Gastroesophageal sphincter (tissue), 4 donors: ENCODE measurements around the gene CLPTM1L. TPM values are rescaled to one million over a fixed set of nuclear protein-coding genes. Genes with fewer than 3 reads are reported as not detected.

ENCODE experiments used
- ATAC-seq: fragments of 150-250 bp; one replicate; pipeline ENCODE4 v1.9.1; 2016; ENCODE audit warnings: mild to moderate bottlenecking, moderate library complexity
- H3K27ac ChIP-seq, 4 donors: fragments of 200-600 bp; sonication (generic) in 3 of 4; 1 replicate in 3 of 4; 2 replicates in 1 of 4; pipeline ENCODE4 v1.5.1; 2016 to 2019
- H3K27me3 ChIP-seq: fragments of 200-600 bp; sonication (generic); one replicate; pipeline ENCODE4 v1.5.1; 2019
- H3K36me3 ChIP-seq, 2 donors: fragments of 200-600 bp; sonication (generic); one replicate each; pipeline ENCODE4 v1.5.1; 2019; ENCODE audit warnings: control low read depth in 1 of 2
- H3K4me1 ChIP-seq, 3 donors: fragments of 200-600 bp; sonication (generic); 1 replicate in 2 of 3; 2 replicates in 1 of 3; pipeline ENCODE4 v1.5.1; 2016 to 2019; ENCODE audit warnings: control low read depth in 2 of 3
- H3K4me3 ChIP-seq, 2 donors: fragments of 200-600 bp; sonication (generic); one replicate each; pipeline ENCODE4 v1.5.1; 2019; ENCODE audit warnings: mild to moderate bottlenecking in 1 of 2, moderate library complexity in 1 of 2
- H3K9me3 ChIP-seq, 3 donors: fragments of 200-600 bp; sonication (generic); one replicate each; pipeline ENCODE4 v1.5.1; 2017 to 2019; ENCODE audit warnings: control low read depth in 2 of 3
- CTCF ChIP-seq, 4 experiments: fragments of 200-600 bp in 2 of 4; fragments of 450-650 bp in 2 of 4; sonication (generic) in 1 of 4; IDR thresholded peaks; one replicate each; pipeline ENCODE4 v1.5.1; 2017 to 2019; ENCODE audit warnings: antibody characterized with exemption in 4 of 4, mild to moderate bottlenecking in 2 of 4, moderate library complexity in 2 of 4
- EP300 ChIP-seq: sonication (generic); formaldehyde crosslinking; IDR thresholded peaks from one replicate; pipeline ENCODE4 v1.6.1; 2017; ENCODE audit warnings: antibody characterized with exemption, mild to moderate bottlenecking
- POLR2A ChIP-seq, 2 donors: fragments of 450-650 bp; IDR thresholded peaks; one replicate each; pipeline ENCODE4 v1.6.1; 2017; ENCODE audit warnings: antibody characterized with exemption in 2 of 2, mild to moderate bottlenecking in 2 of 2, moderate library complexity in 1 of 2
- POLR2AphosphoS5 ChIP-seq: sonication (generic); formaldehyde crosslinking; IDR thresholded peaks from one replicate; pipeline ENCODE4 v1.6.1; 2017; ENCODE audit warnings: antibody characterized with exemption
- whole genome bisulfite sequencing, 2 donors: methylation state at CpG; one replicate each; pipeline ENCODE4 v1.1.5; 2018; ENCODE audit warnings: low coverage in 1 of 2; 5-methylcytosine and 5-hydroxymethylcytosine counted together
- total RNA-seq, 4 donors: library from RNA; depleted of rRNA; stranded (reverse); fragments of >200 nt; gene quantifications; one replicate each; pipeline ENCODE4 v1.1.0, GENCODE V29; 2016

The CLPTM1L gene
- total RNA-seq, 4 donors from 2014 or later: 83.9 to 131 (median 92.2) TPM

DNA sequence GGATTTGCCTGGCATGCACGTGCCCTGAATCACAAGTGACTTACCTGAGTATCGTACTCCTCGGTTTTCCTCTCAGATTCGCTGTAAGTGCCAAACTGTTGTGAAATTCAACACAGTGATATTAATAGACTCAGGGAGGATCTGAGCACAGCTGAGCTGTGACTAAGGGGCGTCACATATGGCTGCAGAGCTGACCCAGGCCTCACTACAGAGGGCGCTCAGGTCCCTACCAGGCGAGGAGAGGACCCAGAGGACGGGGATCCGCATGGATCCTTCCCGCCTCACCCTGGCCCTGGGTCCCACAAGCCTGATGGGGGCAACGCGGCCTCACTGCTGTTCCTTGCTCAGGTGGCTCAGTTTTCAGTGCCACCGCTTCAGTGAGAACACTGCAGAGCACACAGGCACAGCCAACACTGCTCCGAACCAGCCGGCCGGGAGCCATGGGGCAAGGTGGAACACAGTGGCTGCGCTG, 20.1 kb downstream of the CLPTM1L start:
- Histone ChIP-seq H3K27ac (no peak overlapping the region), H3K27me3 (no peaks in the 10 kb centered on the region), H3K4me3 (no peak overlapping the region), H3K4me1 (no peaks in the 10 kb centered on the region), H3K9me3 (no peaks in the 10 kb centered on the region), H3K36me3 (peaks cover 0 to 86% of the 10 kb centered on the region in 2 donors)
- WGBS, 2 donors: 60 to 100% methylated on average over 1 of the region's 17 CpGs
- ATAC-seq: no peak
- TF ChIP-seq POLR2AphosphoS5 (no peak), POLR2A (IDR thresholded peaks at IDR 0.05) (no peak), EP300 (no peak), CTCF (IDR thresholded peaks at IDR 0.05) (no peak)

DNA sequence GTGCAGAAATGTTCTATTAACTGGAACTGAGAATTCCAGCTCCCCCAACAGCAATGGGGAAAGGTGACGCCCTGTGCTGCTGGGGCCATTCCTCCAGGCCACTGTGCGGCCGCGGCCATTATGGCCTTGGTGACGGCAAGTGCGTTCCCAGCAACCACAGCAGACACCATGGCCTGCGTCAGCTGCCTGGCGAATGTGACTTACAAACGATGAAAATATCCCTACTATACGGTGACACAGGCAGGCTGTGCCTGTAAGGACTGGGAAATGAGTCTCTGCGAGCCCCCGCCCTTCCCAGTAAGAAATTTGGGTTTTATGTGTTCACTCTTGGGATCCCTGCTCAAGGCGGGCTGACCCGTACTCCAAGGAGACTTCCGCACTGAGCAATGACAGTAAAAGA, 20.6 kb downstream of the CLPTM1L start:
- H3K27me3 ChIP-seq: no peaks in the 10 kb centered on the region
- H3K36me3 ChIP-seq: peaks cover 0 to 86% of the 10 kb centered on the region in 2 donors
- no peak overlapping the region for H3K4me3 ChIP-seq
- no peaks in the 10 kb centered on the region for H3K9me3 ChIP-seq
- no peak for TF ChIP-seq POLR2A (IDR thresholded peaks at IDR 0.05)
- no peak for TF ChIP-seq CTCF (IDR thresholded peaks at IDR 0.05)
- TF ChIP-seq POLR2AphosphoS5: no peak
- TF ChIP-seq EP300: no peak
- no peaks in the 10 kb centered on the region for H3K4me1 ChIP-seq
- ATAC-seq: no peak
- no peak overlapping the region for H3K27ac ChIP-seq
- 94 to 97% methylated on average over 7 to 10 of the region's 15 CpGs for WGBS, 2 donors

GRCh38 chr5:1323803-1324173, 21.1 kb downstream of the CLPTM1L start:
- 100% methylated on average over 1 of the region's 13 CpGs; no CpG with 5 or more reads in 1 of the 2 donors for WGBS, 2 donors
- TF ChIP-seq POLR2A (IDR thresholded peaks at IDR 0.05) (no peak), CTCF (IDR thresholded peaks at IDR 0.05) (no peak), EP300 (no peak), POLR2AphosphoS5 (no peak)
- H3K9me3 ChIP-seq: no peaks in the 10 kb centered on the region
- no peak for ATAC-seq
- no peaks in the 10 kb centered on the region for H3K4me1 ChIP-seq
- H3K36me3 ChIP-seq: peaks cover 0 to 86% of the 10 kb centered on the region in 2 donors
- H3K27me3 ChIP-seq: no peaks in the 10 kb centered on the region
- H3K27ac ChIP-seq: no peak overlapping the region
- H3K4me3 ChIP-seq: no peak overlapping the region

- ATAC-seq: no peak
- peaks cover 0 to 92% of the 10 kb centered on the region in 2 donors for H3K36me3 ChIP-seq
Measured at GRCh38 chr5:1322955-1323802, 21.7 kb downstream of the CLPTM1L start.

More at GRCh38 chr5:1322955-1323802, 21.7 kb downstream of the CLPTM1L start:
- 74 to 100% methylated on average over 6 to 8 of the region's 24 CpGs for WGBS, 2 donors
- Histone ChIP-seq H3K9me3 (no peaks in the 10 kb centered on the region), H3K4me3 (no peak overlapping the region), H3K27me3 (no peaks in the 10 kb centered on the region), H3K27ac (no peak overlapping the region), H3K4me1 (no peaks in the 10 kb centered on the region)
- no peak for TF ChIP-seq CTCF (IDR thresholded peaks at IDR 0.05)
- TF ChIP-seq EP300: no peak
- TF ChIP-seq POLR2A (IDR thresholded peaks at IDR 0.05): no peak
- no peak for TF ChIP-seq POLR2AphosphoS5
